Measurements from ENCODE around the gene POLR2H. TPM values are rescaled to one million over a fixed set of nuclear protein-coding genes. Genes with fewer than 3 reads are reported as not detected.

Gene POLR2H
- total RNA-seq, 1 donor from 2014 or later: 27.6 TPM

GRCh38 chr3:184388164-184388935, 26.8 kb downstream of the POLR2H start:
- no peak for DNase-seq

DNA sequence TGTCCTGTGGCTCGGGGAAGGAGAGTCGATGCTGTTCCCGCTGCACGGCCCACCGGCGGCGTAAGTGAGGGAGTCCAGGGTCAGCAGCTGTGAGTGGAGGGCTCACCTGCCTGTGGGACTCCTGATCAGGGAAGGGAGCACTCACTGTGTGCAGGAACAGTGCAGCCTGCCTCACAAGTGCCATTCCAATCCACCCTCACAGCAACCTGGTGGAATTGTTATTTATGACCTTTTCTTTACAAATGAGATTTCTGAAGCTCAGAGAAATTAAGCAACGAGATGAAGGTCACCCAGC, 27.4 kb downstream of the POLR2H start:
- DNase-seq: no peak

- no peak for DNase-seq
Measured at GRCh38 chr3:184389384-184389783, 27.9 kb downstream of the POLR2H start.

DNA sequence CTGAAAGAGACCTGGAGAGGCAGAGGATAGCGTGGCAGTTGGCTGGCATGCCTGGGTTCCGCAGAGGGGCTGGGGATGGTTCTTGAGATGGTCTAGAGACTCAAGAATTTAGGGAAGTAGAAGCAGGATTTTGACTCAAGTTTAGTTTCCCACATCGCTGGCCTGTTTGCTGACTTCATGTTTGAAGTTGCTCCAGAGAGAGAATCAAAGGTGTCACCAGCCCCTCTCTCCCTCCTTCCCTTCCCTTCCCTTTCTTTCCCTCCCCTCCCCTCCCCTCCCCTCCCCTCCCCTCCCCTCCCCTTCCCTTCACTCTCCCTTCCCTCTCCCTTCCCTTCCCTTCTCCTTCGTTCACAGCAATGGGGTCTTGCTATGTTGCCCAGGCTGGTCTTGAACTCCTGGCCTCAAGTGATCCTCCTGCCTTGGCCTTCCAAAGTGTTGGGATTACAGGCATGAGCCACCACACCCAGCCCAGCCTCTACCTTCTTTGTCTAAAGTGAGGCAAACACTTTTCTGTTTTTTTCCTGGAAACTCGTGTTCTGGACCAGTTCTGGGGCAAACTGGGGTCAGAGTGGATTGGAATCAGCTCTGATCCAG, 28.5 kb downstream of the POLR2H start:
- DNase-seq: no peak

DNA sequence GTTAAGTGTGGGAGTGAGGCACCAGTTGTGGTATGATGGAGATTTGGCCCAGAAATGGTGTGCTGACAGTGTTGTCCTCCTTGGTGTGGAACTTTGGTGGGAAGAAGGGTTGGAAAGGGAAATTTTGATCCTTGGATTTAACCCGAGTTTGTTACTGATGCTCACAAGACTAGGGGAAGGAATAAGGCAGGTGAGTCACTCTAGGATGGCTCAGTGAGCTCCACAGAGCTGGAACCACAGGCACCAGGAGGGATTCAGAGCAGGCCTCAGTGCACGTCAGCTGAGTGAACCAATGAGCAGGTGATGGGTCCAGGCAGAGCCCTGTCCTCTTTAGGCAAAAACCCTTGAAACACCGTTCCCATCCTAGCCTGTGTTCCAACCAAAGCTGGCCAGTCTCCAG, 29.8 kb downstream of the POLR2H start:
- no peak for DNase-seq

DNA sequence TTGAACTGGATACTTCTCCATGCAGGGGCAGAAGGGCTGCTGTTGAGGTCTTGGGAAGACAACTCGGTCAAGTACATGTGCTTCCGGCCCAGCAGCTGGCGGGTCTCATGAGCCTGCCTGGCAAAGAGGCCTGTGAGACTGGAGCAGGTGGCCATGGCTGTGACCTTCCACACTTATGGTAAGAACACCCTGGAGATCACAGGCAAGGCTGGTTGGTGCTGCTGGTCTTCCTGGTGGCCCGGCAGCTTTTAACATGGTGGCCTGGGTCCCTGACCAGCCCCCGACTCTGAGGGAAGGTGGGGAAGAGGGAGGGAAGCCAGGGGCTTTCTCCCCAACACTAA, 33.8 kb downstream of the POLR2H start:
- DNase-seq: no peak

DNA sequence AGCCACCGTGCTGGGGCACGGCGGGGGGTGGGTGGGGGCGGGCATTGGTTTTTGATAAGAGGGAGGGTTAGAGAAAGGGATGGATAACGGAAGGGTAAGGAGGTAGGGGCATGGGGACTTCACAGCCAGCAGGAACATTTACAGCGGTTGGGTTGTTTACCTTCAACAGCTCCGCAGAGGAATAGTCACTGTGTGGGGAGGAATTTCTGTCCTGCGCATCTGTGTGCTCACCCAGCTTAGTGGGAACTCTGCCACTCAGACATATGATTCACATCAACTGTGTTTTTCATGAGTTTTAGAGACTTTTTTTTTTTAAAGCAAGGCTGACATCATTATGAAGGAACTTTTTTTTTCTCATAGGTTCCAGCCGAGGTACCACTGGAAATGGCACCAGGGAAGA, 37.9 kb downstream of the POLR2H start:
- DNase-seq: no peak

GRCh38 chr3:184405075-184406030, 43.8 kb downstream of the POLR2H start:
- DNase-seq: no peak

- DNase-seq: no peak
Measured at GRCh38 chr3:184409331-184409926, 47.9 kb downstream of the POLR2H start.

GRCh38 chr3:184409946-184410500, 48.5 kb downstream of the POLR2H start:
- no peak for DNase-seq

- DNase-seq: no peak
Measured at GRCh38 chr3:184414418-184415202, 53.1 kb downstream of the POLR2H start.

DNA sequence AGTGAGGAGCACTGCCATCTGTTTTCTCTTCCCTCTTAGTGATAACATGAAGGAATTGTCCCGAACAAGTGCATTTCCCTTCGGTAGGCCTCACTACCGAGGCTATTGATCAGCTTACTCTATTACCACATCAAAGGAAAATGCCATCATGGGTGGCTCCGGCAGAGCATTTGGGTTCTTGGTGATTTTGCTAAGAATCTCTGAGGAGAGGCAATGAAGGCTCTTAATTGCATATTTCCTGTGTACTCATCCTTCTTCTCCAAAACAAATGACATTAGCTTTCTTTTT, 53.6 kb downstream of the POLR2H start:
- DNase-seq: no peak

- DNase-seq: no peak
Measured at GRCh38 chr3:184417619-184418327, 56.3 kb downstream of the POLR2H start.

Small RNA genes within 50 kb of the gene (small RNA-seq; reads per million reads assigned to genes)
- 316 reads per million, percentile 97 among the genes with 10 or more reads in this experiment for gene SNORD66

Other genes with a start within 250 kb of the POLR2H start
- gene EIF2B5, start 226.4 kb upstream of the POLR2H start, total RNA-seq: 45.5 TPM
- gene DVL3, start 206.3 kb upstream of the POLR2H start, total RNA-seq: 30.9 TPM
- gene AP2M1, start 186.9 kb upstream of the POLR2H start, total RNA-seq: 263 TPM
- 41.2 TPM for gene ABCF3, start 175.5 kb upstream of the POLR2H start, total RNA-seq
- 0.31 TPM for gene VWA5B2, start 132.1 kb upstream of the POLR2H start, total RNA-seq
- gene ALG3, start 112.7 kb upstream of the POLR2H start, total RNA-seq: 10.6 TPM
- gene EEF1AKMT4, start 112.0 kb upstream of the POLR2H start, total RNA-seq: 0.94 TPM
- gene CAMK2N2, start 100.2 kb upstream of the POLR2H start, total RNA-seq: 3.4 TPM
- 2.2 TPM for gene ECE2, start 85.7 kb upstream of the POLR2H start, total RNA-seq
- gene PSMD2, start 62.5 kb upstream of the POLR2H start, total RNA-seq: 244 TPM
- gene EIF4G1, start 47.1 kb upstream of the POLR2H start, total RNA-seq: 77.8 TPM
- 61.6 TPM for gene FAM131A, start 24.1 kb upstream of the POLR2H start, total RNA-seq
- 8.4 TPM for gene CLCN2, start 105 bp upstream of the POLR2H start, total RNA-seq
- not detected for gene THPO, start 16.5 kb downstream of the POLR2H start, total RNA-seq
- 11.4 TPM for gene CHRD, start 18.3 kb downstream of the POLR2H start, total RNA-seq
- 3.9 TPM for gene EPHB3, start 200.1 kb downstream of the POLR2H start, total RNA-seq